Measurements from ENCODE around the gene LAMA4. TPM values are rescaled to one million over a fixed set of nuclear protein-coding genes. Genes with fewer than 3 reads are reported as not detected.

LAMA4 gene
- total RNA-seq, 4 donors from 2014 or later: 107 to 329 (median 271) TPM

DNA sequence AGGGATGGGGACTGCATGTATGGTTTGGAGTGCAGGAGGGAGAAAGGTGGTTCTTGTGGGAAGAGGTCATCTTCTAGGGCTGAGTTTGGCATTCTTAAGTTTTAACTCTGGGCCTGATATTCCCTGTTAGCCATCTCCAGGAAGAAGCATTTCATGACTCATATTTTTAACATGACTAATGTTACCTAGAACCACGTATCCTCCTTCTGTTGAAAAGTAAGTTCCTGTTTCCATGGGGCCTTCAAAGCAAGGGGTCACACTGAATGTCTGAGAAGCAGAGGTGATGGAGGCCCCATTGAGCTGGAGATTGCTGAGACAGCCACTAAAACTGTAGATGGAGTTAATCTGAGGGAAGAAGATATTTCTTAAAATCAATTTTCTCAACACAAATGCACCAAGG, 136.8 kb downstream of the LAMA4 start:
- H3K4me1 ChIP-seq: no peaks in the 10 kb centered on the region
- intact Hi-C loops (cut with DNase I; ENCODE audit: low total_unique reads): no loop called here
- TF ChIP-seq, protein P1, sequence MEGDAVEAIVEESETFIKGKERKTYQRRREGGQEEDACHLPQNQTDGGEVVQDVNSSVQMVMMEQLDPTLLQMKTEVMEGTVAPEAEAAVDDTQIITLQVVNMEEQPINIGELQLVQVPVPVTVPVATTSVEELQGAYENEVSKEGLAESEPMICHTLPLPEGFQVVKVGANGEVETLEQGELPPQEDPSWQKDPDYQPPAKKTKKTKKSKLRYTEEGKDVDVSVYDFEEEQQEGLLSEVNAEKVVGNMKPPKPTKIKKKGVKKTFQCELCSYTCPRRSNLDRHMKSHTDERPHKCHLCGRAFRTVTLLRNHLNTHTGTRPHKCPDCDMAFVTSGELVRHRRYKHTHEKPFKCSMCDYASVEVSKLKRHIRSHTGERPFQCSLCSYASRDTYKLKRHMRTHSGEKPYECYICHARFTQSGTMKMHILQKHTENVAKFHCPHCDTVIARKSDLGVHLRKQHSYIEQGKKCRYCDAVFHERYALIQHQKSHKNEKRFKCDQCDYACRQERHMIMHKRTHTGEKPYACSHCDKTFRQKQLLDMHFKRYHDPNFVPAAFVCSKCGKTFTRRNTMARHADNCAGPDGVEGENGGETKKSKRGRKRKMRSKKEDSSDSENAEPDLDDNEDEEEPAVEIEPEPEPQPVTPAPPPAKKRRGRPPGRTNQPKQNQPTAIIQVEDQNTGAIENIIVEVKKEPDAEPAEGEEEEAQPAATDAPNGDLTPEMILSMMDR (IDR thresholded peaks at IDR 0.05): no peak
- TF ChIP-seq POLR2A (IDR thresholded peaks at IDR 0.05): no peak
- H3K27me3 ChIP-seq: no peaks in the 10 kb centered on the region
- no peaks in the 10 kb centered on the region for H3K9me3 ChIP-seq
- DNase-seq: no peak
- H3K36me3 ChIP-seq: no peaks in the 10 kb centered on the region
- peak overlapping the region; percentile 36 to 40 for H3K27ac ChIP-seq
- H3K4me3 ChIP-seq: no peak overlapping the region

- H3K27me3 ChIP-seq: no peaks in the 10 kb centered on the region
- H3K4me1 ChIP-seq: no peaks in the 10 kb centered on the region
- no peak for DNase-seq
- TF ChIP-seq POLR2A (IDR thresholded peaks at IDR 0.05): no peak
- TF ChIP-seq, protein P1 (IDR thresholded peaks at IDR 0.05): no peak
- no peaks in the 10 kb centered on the region for H3K9me3 ChIP-seq
- peak overlapping the region; percentile 36 to 40 for H3K27ac ChIP-seq
- intact Hi-C loops (cut with DNase I; ENCODE audit: low total_unique reads): no loop called here
- H3K4me3 ChIP-seq: no peak overlapping the region
- no peaks in the 10 kb centered on the region for H3K36me3 ChIP-seq
Observed at GRCh38 chr6:112116221-112116620, 138.1 kb downstream of the LAMA4 start.

DNA sequence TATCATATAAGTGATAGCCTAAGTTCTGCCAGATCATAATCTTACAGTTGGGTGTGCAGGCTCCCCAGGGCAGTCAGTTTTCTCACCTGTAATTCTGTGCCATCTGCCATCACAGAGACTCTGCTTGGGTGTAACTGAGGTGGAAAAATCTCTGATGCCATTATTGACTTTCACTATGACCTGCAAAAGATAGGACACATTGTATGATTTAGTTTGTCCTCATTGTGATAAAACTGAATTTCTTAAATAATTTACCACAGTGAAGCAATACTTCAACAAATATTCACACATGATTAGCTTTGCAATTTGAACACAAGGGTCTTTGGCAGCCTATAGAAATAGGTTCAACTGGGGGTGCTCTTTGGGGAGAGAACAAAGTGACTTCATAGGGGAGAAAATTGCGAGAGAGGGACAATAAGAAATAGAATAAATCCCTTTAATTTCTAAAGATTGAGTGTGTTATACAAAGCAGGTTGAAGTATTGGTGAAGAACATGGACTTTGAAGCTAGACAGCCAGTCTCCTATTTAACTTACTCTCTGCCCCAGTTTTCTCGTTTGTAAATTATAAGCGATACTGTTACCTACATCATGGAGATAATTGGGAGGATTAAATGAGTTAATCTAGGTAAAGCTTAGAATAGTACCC, 139.7 kb downstream of the LAMA4 start:
- no peak for TF ChIP-seq POLR2A (IDR thresholded peaks at IDR 0.05)
- TF ChIP-seq, protein P1 (IDR thresholded peaks at IDR 0.05): no peak
- no peaks in the 10 kb centered on the region for H3K9me3 ChIP-seq
- intact Hi-C loops (cut with DNase I; ENCODE audit: low total_unique reads): no loop called here
- H3K4me1 ChIP-seq: no peaks in the 10 kb centered on the region
- H3K27me3 ChIP-seq: no peaks in the 10 kb centered on the region
- no peak overlapping the region for H3K4me3 ChIP-seq
- H3K36me3 ChIP-seq: no peaks in the 10 kb centered on the region
- DNase-seq: no peak
- H3K27ac ChIP-seq: no peak overlapping the region

DNA sequence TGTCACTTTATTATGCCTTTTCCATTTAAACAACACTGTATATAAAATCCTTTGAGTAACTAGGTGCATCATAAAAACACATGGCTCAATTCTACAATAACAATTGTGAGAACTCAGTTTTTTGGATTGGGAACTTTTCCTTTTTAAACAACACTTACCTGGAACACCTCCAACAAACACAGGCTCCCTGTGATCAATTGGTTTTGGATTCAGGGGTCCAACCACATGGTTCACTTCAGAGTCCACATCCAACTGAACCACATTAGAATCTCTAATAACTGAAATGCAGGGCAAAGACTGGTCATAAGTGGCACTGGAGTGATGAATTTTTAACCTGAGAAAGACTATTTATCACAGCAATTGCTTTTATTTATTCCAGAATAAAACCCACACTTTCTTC, 140.4 kb downstream of the LAMA4 start:
- H3K27ac ChIP-seq: no peak overlapping the region
- no peaks in the 10 kb centered on the region for H3K4me1 ChIP-seq
- TF ChIP-seq POLR2A (IDR thresholded peaks at IDR 0.05): no peak
- TF ChIP-seq, protein P1 (IDR thresholded peaks at IDR 0.05): no peak

DNA sequence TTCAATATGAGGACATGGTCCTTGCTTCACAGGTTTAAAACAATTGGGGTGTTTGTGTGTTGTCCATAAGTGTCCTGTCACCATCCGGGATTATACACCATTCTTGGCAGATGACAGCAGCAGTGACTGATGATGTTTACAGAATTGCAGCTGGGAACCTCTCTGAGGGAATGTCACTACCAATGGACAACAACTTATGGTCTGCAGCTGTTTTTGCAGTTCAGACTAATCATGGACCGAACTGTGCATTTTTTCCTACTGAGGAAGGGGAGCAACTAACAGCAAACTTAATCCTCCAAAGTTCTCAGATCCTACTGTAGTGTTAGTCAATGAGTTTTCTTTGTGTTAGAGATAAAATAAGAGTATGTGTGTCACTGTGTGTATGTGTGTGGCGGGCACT, 140.9 kb downstream of the LAMA4 start:
- intact Hi-C loops (cut with DNase I; ENCODE audit: low total_unique reads): no loop called here
- Histone ChIP-seq H3K27me3 (no peaks in the 10 kb centered on the region), H3K27ac (no peak overlapping the region), H3K36me3 (no peaks in the 10 kb centered on the region), H3K9me3 (no peaks in the 10 kb centered on the region), H3K4me3 (no peak overlapping the region), H3K4me1 (no peaks in the 10 kb centered on the region)
- no peak for DNase-seq
- no peak for TF ChIP-seq POLR2A (IDR thresholded peaks at IDR 0.05)
- TF ChIP-seq, protein P1 (IDR thresholded peaks at IDR 0.05): no peak

More for the DNA sequence above, 140.4 kb downstream of the LAMA4 start:
- DNase-seq: no peak
- no peaks in the 10 kb centered on the region for H3K9me3 ChIP-seq
- no peaks in the 10 kb centered on the region for H3K27me3 ChIP-seq
- H3K4me3 ChIP-seq: no peak overlapping the region
- intact Hi-C loops (cut with DNase I; ENCODE audit: low total_unique reads): no loop called here
- no peaks in the 10 kb centered on the region for H3K36me3 ChIP-seq

All from uterus (tissue), 4 donors.